Measurements from ENCODE around the gene SCG3.

DNA sequence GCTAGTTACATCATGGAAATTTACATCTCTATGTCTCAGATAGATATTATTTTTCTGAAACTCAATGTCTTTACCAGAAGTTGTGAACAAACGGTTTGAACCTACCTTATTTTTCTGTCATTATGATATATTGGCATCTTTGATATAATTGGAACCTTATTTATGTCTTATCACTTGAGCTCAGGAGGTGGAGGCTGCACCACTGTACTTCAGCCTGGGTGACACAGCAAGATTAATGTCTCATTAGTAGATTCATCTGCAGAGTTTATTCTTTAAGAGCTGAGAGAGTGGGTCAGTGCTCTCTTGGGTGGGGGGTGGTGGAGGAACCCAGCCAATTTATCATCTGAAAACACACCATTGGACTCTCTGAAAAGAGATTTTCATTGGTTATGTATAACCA is 21.4 kb downstream of the SCG3 start:
- TF ChIP-seq YY1 (IDR thresholded peaks at IDR 0.05; ENCODE audit: low read depth) (no peak), EZH2phosphoT487 (IDR thresholded peaks at IDR 0.05; ENCODE audit: borderline replicate concordance, low read depth) (no peak), TAF1 (IDR thresholded peaks at IDR 0.05; ENCODE audit: borderline replicate concordance, low read depth, low read length) (no peak), FOXJ3 (CRISPR knock-in tag; IDR thresholded peaks at IDR 0.05) (no peak), FOXM1 (IDR thresholded peaks at IDR 0.05; ENCODE audit: low read depth) (no peak), MEF2A (IDR thresholded peaks at IDR 0.05; ENCODE audit: borderline replicate concordance, low read depth) (no peak)
- TF ChIP-seq, protein P1, sequence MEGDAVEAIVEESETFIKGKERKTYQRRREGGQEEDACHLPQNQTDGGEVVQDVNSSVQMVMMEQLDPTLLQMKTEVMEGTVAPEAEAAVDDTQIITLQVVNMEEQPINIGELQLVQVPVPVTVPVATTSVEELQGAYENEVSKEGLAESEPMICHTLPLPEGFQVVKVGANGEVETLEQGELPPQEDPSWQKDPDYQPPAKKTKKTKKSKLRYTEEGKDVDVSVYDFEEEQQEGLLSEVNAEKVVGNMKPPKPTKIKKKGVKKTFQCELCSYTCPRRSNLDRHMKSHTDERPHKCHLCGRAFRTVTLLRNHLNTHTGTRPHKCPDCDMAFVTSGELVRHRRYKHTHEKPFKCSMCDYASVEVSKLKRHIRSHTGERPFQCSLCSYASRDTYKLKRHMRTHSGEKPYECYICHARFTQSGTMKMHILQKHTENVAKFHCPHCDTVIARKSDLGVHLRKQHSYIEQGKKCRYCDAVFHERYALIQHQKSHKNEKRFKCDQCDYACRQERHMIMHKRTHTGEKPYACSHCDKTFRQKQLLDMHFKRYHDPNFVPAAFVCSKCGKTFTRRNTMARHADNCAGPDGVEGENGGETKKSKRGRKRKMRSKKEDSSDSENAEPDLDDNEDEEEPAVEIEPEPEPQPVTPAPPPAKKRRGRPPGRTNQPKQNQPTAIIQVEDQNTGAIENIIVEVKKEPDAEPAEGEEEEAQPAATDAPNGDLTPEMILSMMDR (IDR thresholded peaks at IDR 0.05): no peak
- TF ChIP-seq, protein P2, sequence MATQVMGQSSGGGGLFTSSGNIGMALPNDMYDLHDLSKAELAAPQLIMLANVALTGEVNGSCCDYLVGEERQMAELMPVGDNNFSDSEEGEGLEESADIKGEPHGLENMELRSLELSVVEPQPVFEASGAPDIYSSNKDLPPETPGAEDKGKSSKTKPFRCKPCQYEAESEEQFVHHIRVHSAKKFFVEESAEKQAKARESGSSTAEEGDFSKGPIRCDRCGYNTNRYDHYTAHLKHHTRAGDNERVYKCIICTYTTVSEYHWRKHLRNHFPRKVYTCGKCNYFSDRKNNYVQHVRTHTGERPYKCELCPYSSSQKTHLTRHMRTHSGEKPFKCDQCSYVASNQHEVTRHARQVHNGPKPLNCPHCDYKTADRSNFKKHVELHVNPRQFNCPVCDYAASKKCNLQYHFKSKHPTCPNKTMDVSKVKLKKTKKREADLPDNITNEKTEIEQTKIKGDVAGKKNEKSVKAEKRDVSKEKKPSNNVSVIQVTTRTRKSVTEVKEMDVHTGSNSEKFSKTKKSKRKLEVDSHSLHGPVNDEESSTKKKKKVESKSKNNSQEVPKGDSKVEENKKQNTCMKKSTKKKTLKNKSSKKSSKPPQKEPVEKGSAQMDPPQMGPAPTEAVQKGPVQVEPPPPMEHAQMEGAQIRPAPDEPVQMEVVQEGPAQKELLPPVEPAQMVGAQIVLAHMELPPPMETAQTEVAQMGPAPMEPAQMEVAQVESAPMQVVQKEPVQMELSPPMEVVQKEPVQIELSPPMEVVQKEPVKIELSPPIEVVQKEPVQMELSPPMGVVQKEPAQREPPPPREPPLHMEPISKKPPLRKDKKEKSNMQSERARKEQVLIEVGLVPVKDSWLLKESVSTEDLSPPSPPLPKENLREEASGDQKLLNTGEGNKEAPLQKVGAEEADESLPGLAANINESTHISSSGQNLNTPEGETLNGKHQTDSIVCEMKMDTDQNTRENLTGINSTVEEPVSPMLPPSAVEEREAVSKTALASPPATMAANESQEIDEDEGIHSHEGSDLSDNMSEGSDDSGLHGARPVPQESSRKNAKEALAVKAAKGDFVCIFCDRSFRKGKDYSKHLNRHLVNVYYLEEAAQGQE (IDR thresholded peaks at IDR 0.05; ENCODE audit: low read depth, low read length): no peak
